ENCODE measurements around the gene KCNE4.
"Not testable (repeated sequence)": the region's sequence is repeated elsewhere in the genome, so short reads cannot be mapped to it uniquely, and the experiment has no call there.

Gene KCNE4

GRCh38 chr2:223058952-223059716, 7.1 kb downstream of the KCNE4 start:
- no peak for DNase-seq

GRCh38 chr2:223060201-223060825, 8.3 kb downstream of the KCNE4 start:
- DNase-seq: no peak

GRCh38 chr2:223062396-223062795, 10.4 kb downstream of the KCNE4 start:
- DNase-seq: no peak

- no peak for DNase-seq
Measured at GRCh38 chr2:223065107-223065506, 13.1 kb downstream of the KCNE4 start.

- DNase-seq: no peak
Measured at GRCh38 chr2:223066721-223067120, 14.7 kb downstream of the KCNE4 start.

GRCh38 chr2:223068071-223068470, 16.1 kb downstream of the KCNE4 start:
- no peak for DNase-seq

- no peak for DNase-seq
Measured at GRCh38 chr2:223069465-223069864, 17.5 kb downstream of the KCNE4 start.

GRCh38 chr2:223069988-223070387, 18.0 kb downstream of the KCNE4 start:
- no peak for DNase-seq

GRCh38 chr2:223071139-223071538, 19.1 kb downstream of the KCNE4 start:
- DNase-seq: no peak

GRCh38 chr2:223072826-223073225, 20.8 kb downstream of the KCNE4 start:
- no peak for DNase-seq

GRCh38 chr2:223075301-223076270, 23.6 kb downstream of the KCNE4 start:
- DNase-seq: no peak

- no peak for DNase-seq
Measured at GRCh38 chr2:223076573-223076972, 24.6 kb downstream of the KCNE4 start.

GRCh38 chr2:223078482-223078881, 26.5 kb downstream of the KCNE4 start:
- no peak for DNase-seq

GRCh38 chr2:223079378-223079777, 27.4 kb downstream of the KCNE4 start:
- DNase-seq: no peak

- no peak for DNase-seq
Measured at GRCh38 chr2:223079925-223080324, 27.9 kb downstream of the KCNE4 start.

GRCh38 chr2:223080790-223081360, 28.9 kb downstream of the KCNE4 start:
- not testable (repeated sequence) for DNase-seq

GRCh38 chr2:223081789-223082188, 29.8 kb downstream of the KCNE4 start:
- DNase-seq: no peak

GRCh38 chr2:223082706-223083105, 30.7 kb downstream of the KCNE4 start:
- no peak for DNase-seq

- DNase-seq: no peak
Measured at GRCh38 chr2:223083402-223084070, 31.5 kb downstream of the KCNE4 start.

- DNase-seq: no peak
Measured at GRCh38 chr2:223084873-223085272, 32.9 kb downstream of the KCNE4 start.

- DNase-seq: no peak
Measured at GRCh38 chr2:223086370-223086981, 34.5 kb downstream of the KCNE4 start.

- DNase-seq: no peak
Measured at GRCh38 chr2:223087466-223087865, 35.5 kb downstream of the KCNE4 start.

All from CD4-positive, alpha-beta T cell treated with Interleukin-4 for 1 hour (primary cell).